Measurements from ENCODE around the gene BCL2L14. TPM values are rescaled to one million over a fixed set of nuclear protein-coding genes. Genes with fewer than 3 reads are reported as not detected.
A peak's percentile ranks its signal among the peaks of the same experiment; 100 is the strongest.

The BCL2L14 gene
- total RNA-seq, 2 experiments from 2014 or later = 0.28 to 0.38 TPM

GRCh38 chr12:12033824-12034223 lies 36.9 kb upstream of the BCL2L14 start:
- Mint-ChIP-seq H3K4me3 (no peak overlapping the region), H3K27ac (peak overlapping the region; percentile 84), H3K9me3 (no peaks in the 10 kb centered on the region), H3K27me3 (no peaks in the 10 kb centered on the region), H3K36me3 (ENCODE audit: low read depth) (no peaks in the 10 kb centered on the region), H3K4me1 (ENCODE audit: low read depth) (peaks cover 22% of the 10 kb centered on the region)
- Histone ChIP-seq H3K27me3 (ENCODE audit: control insufficient read depth in 1 of 2, insufficient read depth in 2 of 2, low read length in 2 of 2) (no peaks in the 10 kb centered on the region), H3K27ac (ENCODE audit: low read depth in 1 of 2, low read length in 2 of 2) (no peak overlapping the region), H3K4me3 (ENCODE audit: low read length) (no peak overlapping the region), H3K4me1 (ENCODE audit: insufficient read depth, low read length) (peaks cover 19% of the 10 kb centered on the region), H3K9me3 (ENCODE audit: control insufficient read depth in 1 of 2, insufficient read depth in 1 of 2, low read length in 2 of 2) (no peaks in the 10 kb centered on the region), H3K36me3 (ENCODE audit: insufficient read depth, low read length) (no peaks in the 10 kb centered on the region)
- TF ChIP-seq, protein P1, sequence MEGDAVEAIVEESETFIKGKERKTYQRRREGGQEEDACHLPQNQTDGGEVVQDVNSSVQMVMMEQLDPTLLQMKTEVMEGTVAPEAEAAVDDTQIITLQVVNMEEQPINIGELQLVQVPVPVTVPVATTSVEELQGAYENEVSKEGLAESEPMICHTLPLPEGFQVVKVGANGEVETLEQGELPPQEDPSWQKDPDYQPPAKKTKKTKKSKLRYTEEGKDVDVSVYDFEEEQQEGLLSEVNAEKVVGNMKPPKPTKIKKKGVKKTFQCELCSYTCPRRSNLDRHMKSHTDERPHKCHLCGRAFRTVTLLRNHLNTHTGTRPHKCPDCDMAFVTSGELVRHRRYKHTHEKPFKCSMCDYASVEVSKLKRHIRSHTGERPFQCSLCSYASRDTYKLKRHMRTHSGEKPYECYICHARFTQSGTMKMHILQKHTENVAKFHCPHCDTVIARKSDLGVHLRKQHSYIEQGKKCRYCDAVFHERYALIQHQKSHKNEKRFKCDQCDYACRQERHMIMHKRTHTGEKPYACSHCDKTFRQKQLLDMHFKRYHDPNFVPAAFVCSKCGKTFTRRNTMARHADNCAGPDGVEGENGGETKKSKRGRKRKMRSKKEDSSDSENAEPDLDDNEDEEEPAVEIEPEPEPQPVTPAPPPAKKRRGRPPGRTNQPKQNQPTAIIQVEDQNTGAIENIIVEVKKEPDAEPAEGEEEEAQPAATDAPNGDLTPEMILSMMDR (IDR thresholded peaks at IDR 0.05) = no peak
- ATAC-seq (ENCODE audit: poor library complexity) (no peak), DNase-seq (no peak)
- POLR2A ChIA-PET = interaction anchor here (0.7 to 3.0 kb wide), 7 partner anchors 24 to 488 kb away, joined by 3 to 34 read pairs (median 9); partner anchors contain the start of gene ETV6
- CTCF ChIA-PET = interaction anchor here (0.5 to 2.6 kb wide), 30 partner anchors 8 to 484 kb away, joined by 3 to 42 read pairs (median 4); no protein-coding TSS in a partner anchor
- intact Hi-C loops (cut with DNase I, micrococcal nuclease) = loop anchor here (1.0 to 10.0 kb wide), 10 partner anchors 53 to 1263 kb away; no protein-coding TSS in a partner anchor

DNA sequence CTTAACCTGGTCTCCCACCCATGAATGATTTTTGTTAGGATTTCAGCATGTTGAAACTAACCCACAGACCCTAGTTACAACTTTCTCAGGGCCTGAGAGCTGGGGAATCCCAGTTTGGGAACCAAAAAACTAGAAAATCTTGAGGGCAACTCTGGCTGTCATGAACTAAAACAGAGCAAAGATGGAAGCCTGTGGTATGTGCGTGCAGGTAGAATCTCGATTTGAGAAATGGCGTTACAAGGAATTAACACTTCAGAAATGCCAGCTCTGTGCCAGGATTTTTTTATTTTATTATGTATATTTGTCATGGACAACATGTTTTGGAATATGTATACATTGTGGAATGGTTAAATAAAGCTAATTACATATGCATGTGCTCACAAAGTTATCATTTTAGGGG lies 36.4 kb upstream of the BCL2L14 start:
- no peaks in the 10 kb centered on the region for H3K27me3 ChIP-seq (ENCODE audit: control insufficient read depth in 1 of 2, insufficient read depth in 2 of 2, low read length in 2 of 2)
- no peak overlapping the region for H3K27ac ChIP-seq (ENCODE audit: low read depth in 1 of 2, low read length in 2 of 2)
- H3K9me3 ChIP-seq (ENCODE audit: control insufficient read depth in 1 of 2, insufficient read depth in 1 of 2, low read length in 2 of 2) = no peaks in the 10 kb centered on the region
- Mint-ChIP-seq H3K4me1 (ENCODE audit: low read depth) (peaks cover 22% of the 10 kb centered on the region), H3K36me3 (ENCODE audit: low read depth) (no peaks in the 10 kb centered on the region), H3K4me3 (no peak overlapping the region), H3K9me3 (no peaks in the 10 kb centered on the region), H3K27ac (no peak overlapping the region), H3K27me3 (no peaks in the 10 kb centered on the region)
- no peak for DNase-seq
- TF ChIP-seq, protein P1 (IDR thresholded peaks at IDR 0.05) = no peak
- no peak overlapping the region for H3K4me3 ChIP-seq (ENCODE audit: low read length)
- POLR2A ChIA-PET = interaction anchor here (0.7 to 3.0 kb wide), 2 partner anchors 67 to 454 kb away, joined by 4 to 22 read pairs; no protein-coding TSS in a partner anchor
- CTCF ChIA-PET = interaction anchor here (1.2 to 2.5 kb wide), 3 partner anchors 263 to 454 kb away, joined by 4 to 42 read pairs (median 5); no protein-coding TSS in a partner anchor
- intact Hi-C loops (cut with DNase I, micrococcal nuclease) = loop anchor here (2.0 to 10.0 kb wide), 4 partner anchors 212 to 307 kb away; no protein-coding TSS in a partner anchor
- no peaks in the 10 kb centered on the region for H3K36me3 ChIP-seq (ENCODE audit: insufficient read depth, low read length)
- H3K4me1 ChIP-seq (ENCODE audit: insufficient read depth, low read length) = peaks cover 19% of the 10 kb centered on the region
- ATAC-seq (ENCODE audit: poor library complexity) = no peak

DNA sequence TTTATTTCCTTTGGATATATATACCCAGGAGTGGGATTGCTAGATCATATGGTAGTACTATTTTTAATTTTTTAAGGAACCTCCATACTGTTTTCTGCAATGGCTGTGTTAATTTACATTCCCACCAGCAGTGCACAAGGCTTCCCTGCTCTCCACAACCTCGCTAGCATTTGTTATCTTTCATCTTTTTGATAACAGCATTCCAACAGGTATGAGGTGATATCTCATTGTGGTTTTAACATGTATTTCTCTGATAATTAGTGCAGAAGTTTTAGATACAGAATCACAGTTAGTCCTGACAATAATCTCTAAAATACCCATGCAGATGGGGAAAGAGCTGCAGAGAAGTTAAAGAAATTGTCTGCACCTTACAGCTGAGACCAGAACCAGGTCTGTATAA lies 35.5 kb upstream of the BCL2L14 start:
- Histone ChIP-seq H3K36me3 (ENCODE audit: insufficient read depth, low read length) (no peaks in the 10 kb centered on the region), H3K9me3 (ENCODE audit: control insufficient read depth in 1 of 2, insufficient read depth in 1 of 2, low read length in 2 of 2) (no peaks in the 10 kb centered on the region), H3K4me1 (ENCODE audit: insufficient read depth, low read length) (peaks cover 19% of the 10 kb centered on the region), H3K4me3 (ENCODE audit: low read length) (no peak overlapping the region), H3K27ac (ENCODE audit: low read depth in 1 of 2, low read length in 2 of 2) (no peak overlapping the region), H3K27me3 (ENCODE audit: control insufficient read depth in 1 of 2, insufficient read depth in 2 of 2, low read length in 2 of 2) (no peaks in the 10 kb centered on the region)
- H3K9me3 Mint-ChIP-seq = no peaks in the 10 kb centered on the region
- CTCF ChIA-PET = no interaction called here
- H3K4me1 Mint-ChIP-seq (ENCODE audit: low read depth) = peaks cover 22% of the 10 kb centered on the region
- intact Hi-C loops (cut with DNase I, micrococcal nuclease) = loop anchor here (2.0 to 10.0 kb wide), 2 partner anchors 220 to 292 kb away; no protein-coding TSS in a partner anchor
- no peaks in the 10 kb centered on the region for H3K27me3 Mint-ChIP-seq
- DNase-seq (no peak), ATAC-seq (ENCODE audit: poor library complexity) (no peak)
- H3K27ac Mint-ChIP-seq = no peak overlapping the region
- no peak overlapping the region for H3K4me3 Mint-ChIP-seq
- TF ChIP-seq, protein P1 (IDR thresholded peaks at IDR 0.05) = no peak
- no peaks in the 10 kb centered on the region for H3K36me3 Mint-ChIP-seq (ENCODE audit: low read depth)
- POLR2A ChIA-PET = interaction anchor here (1.3 kb wide), 1 partner anchor 292 kb away, joined by 4 read pairs; no protein-coding TSS in a partner anchor

Data from CD4-positive, alpha-beta T cell (primary cell).